Cortex of kidney (tissue), 1 donor: ENCODE results near the gene ARL14EP.

Experiments
- DNase-seq: peaks from one replicate; lab custom pipeline; 2025; lab: John Stamatoyannopoulos, UW

Gene ARL14EP

DNA sequence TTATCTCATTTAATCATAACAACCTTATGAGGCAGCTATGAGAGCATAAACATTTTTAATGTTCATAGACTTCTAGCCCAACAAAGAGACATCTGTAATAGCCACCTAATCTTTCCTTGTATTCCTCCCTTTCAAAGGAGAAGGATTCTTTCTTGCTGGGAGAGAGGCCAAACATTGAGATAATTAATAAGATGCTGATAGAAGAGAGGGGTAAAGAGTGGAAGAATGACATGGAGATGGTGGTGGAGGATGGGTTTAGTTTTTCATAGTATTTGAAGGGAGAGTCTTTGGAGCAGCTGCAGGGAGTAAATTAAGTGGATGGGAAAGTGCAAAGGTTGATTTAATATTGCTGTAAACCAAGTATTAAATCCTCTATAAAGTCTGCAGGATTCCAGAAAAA lies 57.9 kb downstream of the ARL14EP start:
- DNase-seq: no peak

GRCh38 chr11:30381879-30382278 lies 59.0 kb downstream of the ARL14EP start:
- no peak for DNase-seq
